Dermis microvascular lymphatic vessel endothelial cell (primary cell): ENCODE data around the gene IL2. TPM values are rescaled to one million over a fixed set of nuclear protein-coding genes. Genes with fewer than 3 reads are reported as not detected.
A peak's percentile ranks its signal among the peaks of the same experiment; 100 is the strongest.

Experiments used
- DNase-seq, 2 donors: peaks; one replicate each; pipeline versions ENCODE4 v3.0.0 to v3.0.0-alpha.2; 2010; ENCODE audit warnings: low read depth in 2 of 2
- total RNA-seq: library from RNA; depleted of rRNA; stranded (reverse); fragments of >200 nt; gene quantifications from 2 replicates; pipeline ENCODE4 v1.2.1, GENCODE V29; 2014

IL2 gene
- not detected in 2 replicates for total RNA-seq

DNA sequence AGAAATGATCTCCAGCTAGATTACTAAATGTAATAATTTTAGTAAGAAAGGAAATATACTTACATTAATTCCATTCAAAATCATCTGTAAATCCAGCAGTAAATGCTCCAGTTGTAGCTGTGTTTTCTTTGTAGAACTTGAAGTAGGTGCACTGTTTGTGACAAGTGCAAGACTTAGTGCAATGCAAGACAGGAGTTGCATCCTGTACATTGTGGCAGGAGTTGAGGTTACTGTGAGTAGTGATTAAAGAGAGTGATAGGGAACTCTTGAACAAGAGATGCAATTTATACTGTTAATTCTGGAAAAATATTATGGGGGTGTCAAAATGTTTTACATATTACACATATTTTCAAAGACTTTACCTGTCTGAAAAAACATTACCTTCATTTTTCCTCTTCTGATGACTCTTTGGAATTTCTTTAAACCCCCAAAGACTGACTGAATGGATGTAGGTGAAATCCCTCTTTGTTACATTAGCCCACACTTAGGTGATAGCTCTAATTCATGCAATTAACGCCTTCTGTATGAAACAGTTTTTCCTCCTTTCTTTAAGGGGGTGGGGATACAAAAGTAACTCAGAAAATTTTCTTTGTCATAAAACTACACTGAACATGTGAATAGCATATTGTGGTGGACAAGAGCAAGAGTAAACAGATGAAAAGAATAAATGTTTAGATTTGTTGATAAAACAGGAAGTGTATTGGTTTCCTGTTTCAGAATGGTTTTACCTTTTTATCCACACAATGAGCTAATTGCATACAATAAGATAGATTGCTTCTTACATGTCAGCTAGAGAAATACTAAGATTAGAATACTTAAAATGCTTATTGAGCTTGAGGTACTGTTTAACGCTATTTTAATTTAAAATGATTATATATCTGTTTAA lies at the start of gene IL2:
Gene IL2 (minus strand): TSS at position 495 of the 886 bp plus-strand sequence. CDS start 285 bp downstream, at position 210.
- no peak for DNase-seq

DNA sequence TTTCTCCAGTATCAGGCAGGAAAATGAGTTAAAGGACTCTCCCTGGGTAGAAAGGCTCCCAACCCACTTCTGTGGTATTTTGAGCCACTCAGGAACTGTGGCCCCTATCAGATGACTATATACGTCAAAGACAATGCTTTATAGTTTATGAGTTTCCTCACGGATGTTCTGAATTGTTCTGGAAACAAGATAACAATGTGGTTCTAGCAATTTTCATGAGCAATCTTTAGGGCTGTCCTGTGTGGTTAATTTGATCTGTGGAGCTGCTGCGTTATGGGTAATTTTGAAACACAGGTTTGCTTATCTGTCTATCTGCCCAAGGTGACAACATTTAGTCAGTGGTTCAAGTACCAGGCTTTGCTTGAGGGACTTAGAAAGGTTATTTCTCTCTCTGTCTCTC lies 46.7 kb upstream of the IL2 start:
- DNase-seq = peak; percentile 25 to 35

DNA sequence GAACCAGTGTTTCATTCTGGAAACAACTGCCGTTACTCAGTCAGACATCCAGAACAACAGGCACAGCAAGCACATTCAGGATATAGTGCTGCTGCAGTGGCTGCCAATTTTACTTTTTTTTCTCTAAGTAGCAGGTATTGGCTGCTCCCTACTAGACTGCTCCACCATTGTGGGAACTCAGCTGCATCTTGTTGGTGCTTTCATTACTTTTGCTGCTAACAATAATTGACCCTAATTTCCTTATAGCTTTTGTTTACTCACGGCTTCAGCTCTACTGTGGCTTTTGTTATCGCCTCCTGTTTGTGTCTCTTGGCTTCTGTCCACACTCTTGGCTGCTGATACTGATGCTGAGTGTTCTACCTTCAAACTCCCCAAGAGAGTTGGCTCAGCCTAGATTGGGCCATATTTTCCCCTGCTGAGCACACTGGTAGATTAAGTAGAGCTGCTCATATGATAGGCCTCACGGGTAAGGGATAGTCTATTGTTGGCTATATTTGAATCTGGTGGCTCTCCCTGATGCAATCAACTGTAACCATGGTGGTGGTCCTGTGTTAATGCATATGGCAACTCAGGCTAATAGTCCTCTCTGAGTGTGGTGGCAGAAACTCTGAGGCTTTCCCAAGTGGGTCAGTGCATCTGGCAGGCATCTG lies 44.5 kb upstream of the IL2 start:
- peak in 1 of 2 donors; percentile 73 for DNase-seq

DNA sequence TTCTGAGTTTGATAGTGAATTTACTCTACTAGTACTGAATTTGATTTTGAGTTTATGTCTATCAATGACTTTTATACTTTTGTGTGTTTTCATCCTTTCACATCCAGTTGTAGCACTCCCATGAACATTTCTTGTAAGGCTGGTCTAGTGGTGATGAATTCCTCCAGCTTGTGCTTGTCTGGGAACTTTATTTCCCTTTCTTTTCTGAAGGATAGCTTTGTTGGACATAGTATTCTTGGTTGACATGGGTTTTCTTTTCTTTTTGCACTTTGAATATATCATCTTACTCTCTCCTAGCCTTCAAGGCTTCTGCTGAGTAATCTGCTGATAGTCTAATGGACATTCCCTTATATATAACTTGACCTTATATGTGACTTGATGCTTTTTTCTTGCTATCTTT lies 32.5 kb upstream of the IL2 start:
- no peak for DNase-seq

DNA sequence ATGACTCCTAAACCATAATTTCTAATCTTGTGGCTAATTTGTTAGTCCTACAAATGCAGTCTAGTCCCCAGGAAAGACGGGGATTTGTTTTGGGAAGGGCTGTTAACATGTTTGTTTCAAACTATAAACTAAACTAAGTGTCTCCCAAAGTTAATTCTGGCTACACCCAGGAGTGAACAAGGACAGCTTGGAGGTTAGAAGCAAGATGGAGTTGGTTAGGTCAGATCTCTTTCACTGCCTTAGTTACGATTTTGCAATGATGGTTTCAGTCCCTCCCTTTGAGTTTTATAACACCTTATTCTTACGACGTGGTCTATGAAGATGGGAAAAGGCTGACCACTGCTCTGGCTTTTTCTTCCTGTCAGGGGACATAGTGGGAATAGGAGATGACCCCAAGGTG lies 27.0 kb upstream of the IL2 start:
- DNase-seq = no peak

DNA sequence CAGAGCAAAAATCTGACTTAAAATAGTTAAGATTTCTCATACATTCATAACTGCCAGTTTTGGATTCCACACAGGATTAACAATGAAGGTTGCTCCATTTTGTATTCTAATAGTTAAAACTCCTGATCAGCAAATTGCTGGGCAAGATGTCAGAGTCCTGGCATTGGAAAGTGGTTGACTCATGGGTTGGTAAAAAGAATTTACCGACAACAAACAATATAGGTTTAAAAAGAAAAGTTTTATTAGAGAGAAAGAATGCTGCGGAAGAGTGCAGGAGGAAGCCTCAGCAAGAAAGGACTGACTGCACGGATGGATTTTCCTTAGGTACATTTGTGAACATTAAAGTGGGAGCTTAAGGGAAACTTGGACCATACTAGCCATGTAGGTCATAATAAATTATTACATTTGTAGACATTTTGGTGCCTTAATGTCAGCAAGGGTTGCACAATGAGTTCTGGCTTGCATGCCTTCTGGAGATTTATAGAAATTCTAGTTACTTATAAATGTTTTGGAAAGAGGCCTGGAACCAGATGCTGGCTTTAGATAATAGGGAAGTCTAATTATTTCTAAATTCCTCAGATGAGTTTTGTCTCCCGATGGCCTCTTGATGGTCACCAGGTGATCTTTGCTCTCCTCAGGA lies 25.4 kb upstream of the IL2 start:
- DNase-seq = no peak

DNA sequence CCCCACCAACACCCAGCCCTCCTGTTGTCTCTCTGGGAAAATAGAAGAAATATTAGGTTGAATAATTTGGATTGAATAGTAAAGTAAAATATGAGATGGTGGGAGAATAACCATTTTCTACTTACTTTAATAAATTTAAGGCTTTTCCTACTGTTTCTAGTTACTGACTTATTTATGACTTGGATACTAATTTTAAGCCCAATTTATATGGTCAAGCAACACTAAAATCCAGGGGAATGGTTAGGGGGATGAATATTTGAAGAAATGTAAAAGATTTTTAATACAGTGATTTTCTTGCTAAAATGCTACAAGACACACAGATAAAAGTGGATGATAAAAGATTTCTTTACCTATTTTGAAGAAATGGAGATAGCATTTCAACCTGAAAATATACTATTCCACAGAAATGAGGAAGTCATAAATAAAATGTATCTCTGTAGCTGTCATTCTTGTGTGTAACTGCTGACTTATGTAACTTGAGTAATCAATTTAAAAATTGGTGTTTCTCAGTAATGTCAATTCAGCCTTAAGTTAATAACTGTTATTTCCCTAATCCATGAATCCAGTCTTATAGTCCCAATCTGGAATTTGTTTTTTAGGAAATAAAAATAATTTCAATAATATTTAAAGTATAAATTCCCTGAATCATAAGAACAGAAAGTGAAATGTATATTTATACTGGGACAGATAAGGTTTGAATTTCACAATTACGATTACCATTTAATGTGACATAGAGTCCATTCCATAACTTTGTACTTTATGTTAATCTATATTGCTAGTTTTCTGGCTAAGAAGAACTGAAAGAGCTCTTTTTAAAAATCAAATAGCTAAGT lies 24.3 kb upstream of the IL2 start:
- no peak for DNase-seq

DNA sequence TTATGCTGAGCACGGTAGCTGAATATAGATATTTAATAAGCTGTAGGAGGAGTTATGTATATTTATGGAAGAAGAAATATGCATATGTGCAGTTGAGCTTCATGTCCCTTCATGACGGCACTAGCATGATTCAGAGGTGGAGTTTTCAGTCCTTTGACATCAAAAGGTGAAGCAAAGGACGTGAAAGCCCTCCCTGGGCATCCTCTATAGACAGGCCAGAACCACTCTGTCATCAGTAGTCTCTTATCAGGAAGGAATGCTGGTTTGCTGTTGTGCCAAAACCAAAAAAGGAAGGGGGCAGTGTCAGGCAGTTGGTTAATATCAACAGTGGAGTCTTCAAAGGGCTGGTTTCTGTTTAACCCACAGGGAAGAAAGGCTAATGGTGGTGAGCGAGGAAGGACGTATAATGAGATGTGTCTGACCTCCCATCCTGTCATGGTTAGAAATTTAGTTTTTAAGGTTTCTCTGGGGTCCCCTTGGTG lies 23.5 kb upstream of the IL2 start:
- DNase-seq = no peak

DNA sequence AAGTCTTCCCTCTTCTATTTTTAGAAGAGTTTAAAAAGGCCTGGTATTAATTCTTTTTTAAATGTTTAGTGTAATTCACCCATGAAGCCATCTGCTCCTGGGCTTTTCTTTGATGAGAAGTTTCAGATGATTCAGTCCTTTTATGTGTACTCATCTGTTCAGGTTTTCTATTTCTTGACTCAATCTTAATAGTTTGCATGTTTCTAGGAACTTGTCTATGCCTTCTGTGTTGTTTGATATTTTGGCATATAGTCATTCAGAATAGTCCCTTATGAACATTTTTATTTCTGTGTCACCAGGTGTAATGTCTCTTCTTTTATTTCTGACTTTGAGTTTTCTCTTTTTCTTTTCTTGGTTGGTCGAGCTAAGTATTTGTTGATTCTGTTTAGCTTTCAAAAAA lies 20.2 kb upstream of the IL2 start:
- DNase-seq = no peak

DNA sequence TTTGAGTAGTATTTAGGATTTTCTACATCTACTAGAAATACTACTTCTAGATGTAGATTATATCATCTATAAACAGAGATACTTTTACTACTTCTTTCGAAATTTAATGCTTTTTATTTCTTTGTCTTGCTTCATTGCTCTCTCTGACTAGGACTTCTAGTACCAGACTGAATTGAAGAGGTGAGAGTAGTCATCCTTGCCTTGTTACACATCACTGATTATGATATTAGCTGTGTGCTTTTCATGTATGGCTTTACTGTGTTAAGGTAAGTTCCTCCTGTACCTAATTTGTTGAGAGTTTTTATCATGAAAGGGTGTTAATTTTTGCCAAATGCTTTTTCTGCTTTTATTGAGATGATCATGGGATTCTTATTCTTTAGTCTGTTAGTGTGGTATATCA lies 19.6 kb upstream of the IL2 start:
- no peak for DNase-seq

DNA sequence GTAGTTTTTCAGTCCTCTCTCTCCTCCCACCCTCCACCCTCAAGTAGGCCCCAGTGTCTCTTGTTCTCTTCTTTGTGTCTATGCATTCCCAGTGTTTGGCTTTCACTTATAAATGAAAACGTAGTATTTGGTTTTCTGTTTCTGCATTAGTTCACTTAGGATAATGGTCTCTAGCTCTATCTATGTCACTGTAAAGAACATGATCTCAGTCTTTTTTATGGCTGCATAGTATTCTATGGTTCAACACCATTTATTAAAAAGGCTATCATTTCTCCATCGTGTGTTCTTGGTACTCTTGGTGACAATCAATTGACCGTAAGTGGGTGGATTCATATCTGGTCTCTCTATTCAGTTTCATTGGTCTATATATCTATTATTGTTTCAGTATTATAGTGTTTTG lies 18.7 kb upstream of the IL2 start:
- DNase-seq = no peak

DNA sequence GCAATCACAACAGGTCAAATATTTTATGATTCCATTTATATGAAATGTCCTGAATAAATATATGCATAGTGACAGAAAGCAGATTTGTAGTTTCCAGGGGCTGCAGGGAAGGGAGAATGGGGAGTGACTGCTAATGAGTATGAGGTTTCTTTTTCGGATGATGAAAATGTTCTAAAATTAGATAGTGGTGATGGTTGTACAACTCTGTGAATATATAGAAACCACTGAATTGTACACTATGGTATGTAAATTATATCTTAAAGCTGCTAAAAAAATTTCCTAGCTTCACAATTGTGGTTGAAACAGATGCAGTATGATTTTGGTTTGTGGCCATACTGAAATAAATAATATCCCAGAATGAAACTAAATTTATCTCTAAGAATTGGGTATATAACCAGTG lies 12.9 kb upstream of the IL2 start:
- no peak for DNase-seq

DNA sequence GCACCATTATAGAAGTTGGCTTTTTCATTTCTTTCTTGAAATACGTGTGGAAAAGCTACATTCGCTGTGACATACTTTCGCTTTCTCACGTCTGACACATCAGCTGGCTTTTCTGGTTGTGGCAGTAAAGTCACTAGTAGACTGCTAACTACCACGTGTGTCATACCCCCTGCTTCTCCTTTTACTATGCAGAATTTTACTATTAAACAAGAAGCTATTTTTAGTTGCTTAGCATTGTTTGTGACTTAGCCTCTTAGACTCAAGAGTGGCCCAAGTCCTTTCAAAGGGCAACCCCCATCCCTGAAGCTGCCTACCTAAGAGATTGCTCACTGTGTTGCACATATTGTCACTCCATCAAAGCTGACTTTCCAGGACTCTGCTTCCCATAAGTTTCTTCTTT lies 2.1 kb upstream of the IL2 start:
- DNase-seq = peak in 1 of 2 donors; percentile 5

DNA sequence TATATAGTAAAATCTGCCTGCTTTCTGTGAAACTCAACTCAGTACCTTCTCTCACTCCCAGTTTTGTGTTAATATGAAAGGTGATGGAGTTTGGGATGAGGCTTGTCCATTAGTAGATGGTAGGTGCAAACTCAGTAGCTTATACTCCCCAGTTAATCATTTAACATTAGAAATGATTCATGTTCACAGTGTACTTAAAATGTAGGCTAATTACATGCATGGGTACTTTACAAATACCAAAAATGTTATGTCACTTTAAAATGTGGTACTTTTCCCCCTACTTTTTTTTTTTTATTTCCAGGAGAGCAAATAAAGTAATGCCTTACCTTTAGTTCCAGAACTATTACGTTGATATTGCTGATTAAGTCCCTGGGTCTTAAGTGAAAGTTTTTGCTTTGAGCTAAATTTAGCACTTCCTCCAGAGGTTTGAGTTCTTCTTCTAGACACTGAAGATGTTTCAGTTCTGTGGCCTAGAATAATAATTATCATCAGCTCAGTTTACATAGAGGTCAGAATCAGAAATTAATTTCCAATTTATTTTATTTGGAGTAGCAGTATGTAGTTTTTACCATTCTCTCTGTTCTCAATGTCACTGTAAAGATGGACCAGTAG lies 3.0 kb downstream of the IL2 start:
- no peak for DNase-seq

DNA sequence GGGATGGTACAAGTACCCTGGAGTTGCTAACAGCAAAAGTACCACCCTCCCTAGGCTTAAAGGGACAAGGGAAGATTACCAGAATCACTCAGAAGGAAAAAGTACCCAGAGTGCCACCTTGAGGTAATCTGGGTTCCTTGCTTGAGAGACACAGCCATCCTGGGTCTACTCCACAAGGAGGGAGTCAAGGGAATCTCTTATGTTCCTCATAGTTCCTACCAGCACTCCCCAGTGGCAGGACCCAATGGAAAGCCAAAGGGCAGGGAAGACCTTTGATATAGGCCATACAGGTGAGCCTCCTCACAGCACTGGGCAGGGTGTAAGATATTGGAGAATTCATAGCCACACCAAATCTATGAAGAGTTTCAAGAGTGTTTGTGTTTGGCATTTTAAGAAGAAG lies 5.7 kb downstream of the IL2 start:
- peak in 1 of 2 donors; percentile 2 for DNase-seq

DNA sequence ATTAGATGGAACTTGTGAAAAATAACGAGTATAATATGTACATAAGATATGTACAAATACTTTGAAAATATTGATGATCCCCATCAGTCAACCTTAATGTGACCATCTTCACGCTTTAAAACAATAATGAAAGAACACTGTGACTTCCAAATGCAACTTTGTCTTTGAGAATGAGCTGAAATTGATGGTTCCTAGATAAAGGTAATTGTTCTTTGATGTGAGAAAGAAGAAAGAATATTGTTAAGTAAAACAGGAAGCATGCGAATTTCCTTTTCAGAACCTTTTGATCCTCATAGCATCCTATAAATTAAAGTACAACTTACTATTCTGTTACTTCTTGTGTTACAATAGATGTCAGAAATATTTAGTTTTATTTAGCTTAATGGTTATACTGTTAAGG lies 22.2 kb downstream of the IL2 start:
- no peak for DNase-seq

DNA sequence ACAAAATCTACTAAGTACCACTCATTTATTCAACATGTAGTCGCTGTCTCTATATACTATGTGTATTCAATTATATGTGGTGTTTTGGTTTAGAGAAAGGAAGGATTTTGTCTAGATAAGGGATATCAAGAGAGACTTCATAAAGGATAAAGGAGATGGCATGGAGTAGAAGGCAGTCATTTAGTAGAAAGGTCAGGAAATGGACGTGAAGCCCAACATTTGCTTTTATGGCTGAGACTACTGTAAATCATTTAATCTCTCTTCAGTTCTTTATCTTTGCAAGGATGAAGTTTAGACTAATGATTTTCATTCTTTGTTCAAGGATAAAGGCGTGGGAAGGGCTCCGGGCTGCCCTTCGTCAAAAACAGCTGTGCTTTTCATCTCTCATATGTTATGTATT lies 25.2 kb downstream of the IL2 start:
- no peak for DNase-seq

DNA sequence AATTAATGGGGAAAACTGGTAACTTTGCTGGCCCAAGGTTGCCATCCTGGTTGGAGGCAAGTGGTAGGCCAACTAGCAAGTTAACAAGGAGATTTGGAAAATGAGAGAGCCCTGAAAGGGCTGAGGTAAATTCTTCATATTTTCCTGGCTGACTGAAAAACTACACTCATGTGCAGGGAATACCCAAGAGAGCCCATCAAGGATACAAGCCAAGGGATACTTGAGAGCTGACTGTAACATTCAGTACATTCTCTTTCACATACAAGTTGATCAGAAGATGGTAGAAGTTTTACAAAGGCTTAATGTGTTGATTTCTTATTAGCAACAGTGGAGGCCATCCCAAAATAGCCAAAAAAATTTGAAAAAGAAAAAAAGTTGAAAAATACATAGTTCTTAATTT lies 33.3 kb downstream of the IL2 start:
- no peak for DNase-seq

DNA sequence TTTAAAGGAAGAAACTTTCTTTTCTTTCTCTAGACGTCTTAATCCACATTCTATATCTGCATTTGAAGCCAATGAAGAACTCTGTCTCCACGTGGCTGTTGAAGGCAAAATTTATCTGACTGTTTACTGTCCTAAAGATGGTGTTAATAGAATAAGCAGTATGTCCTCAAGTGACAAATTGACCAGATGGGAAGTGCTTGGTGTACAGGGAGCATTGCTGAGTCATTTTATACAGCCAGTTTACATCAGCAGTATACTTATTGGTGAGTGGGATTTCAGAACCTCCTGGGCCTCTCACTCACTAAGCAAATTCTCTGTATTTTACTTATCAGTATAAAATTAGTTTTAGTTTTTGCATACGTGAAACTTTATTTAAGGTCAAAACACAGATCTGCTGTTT lies 44.0 kb downstream of the IL2 start:
- no peak for DNase-seq

DNA sequence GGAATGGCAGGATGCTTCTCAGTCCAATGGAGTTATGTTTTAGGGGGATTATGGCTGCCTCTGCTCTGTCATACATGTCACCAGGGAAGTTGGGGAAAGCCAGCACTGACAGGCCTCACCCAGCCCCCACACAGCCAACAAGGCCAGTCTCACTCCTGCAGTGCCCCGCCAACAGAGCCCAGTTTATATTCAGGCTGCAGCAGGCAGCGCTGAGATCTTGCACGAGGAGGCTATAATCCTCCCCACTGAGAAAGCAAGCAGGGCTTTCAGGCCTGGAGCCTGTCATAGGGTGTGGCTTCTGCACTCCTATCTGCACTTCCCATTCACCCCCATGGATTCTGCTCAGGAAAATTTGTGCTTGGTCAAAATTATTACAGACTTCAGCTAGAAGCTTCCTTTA lies 52.7 kb downstream of the IL2 start:
- no peak for DNase-seq
